Stomach (tissue), 9 donors: ENCODE measurements around the gene BSPRY. TPM values are rescaled to one million over a fixed set of nuclear protein-coding genes. Genes with fewer than 3 reads are reported as not detected.

Source experiments
- DNase-seq, 2 donors: peaks; one replicate each; pipeline versions ENCODE4 v3.0.0 to v3.0.0-alpha.2; 2013 to 2019
- H3K27ac ChIP-seq, 5 donors: fragments of 200-600 bp in 4 of 5; sonication (generic) in 4 of 5; one replicate each; pipeline ENCODE4 v1.5.1; 2013 to 2019; ENCODE audit warnings: mild to moderate bottlenecking in 1 of 5, moderate library complexity in 1 of 5
- H3K27me3 ChIP-seq, 3 donors: fragments of 200-600 bp; sonication (generic); one replicate each; pipeline ENCODE4 v1.5.1; 2017 to 2019; ENCODE audit warnings: mixed run types in 1 of 3
- H3K36me3 ChIP-seq, 4 donors: fragments of 200-600 bp; sonication (generic); 1 replicate in 3 of 4; 2 replicates in 1 of 4; pipeline ENCODE4 v1.5.1; 2016 to 2019
- H3K4me1 ChIP-seq, 4 donors: fragments of 200-600 bp; sonication (generic); one replicate each; pipeline ENCODE4 v1.5.1; 2016 to 2019
- H3K4me3 ChIP-seq, 4 donors: fragments of 200-600 bp; sonication (generic) in 3 of 4; one replicate each; pipeline ENCODE4 v1.5.1; 2016 to 2019; ENCODE audit warnings: mild to moderate bottlenecking in 1 of 4
- H3K9me3 ChIP-seq, 4 donors: fragments of 200-600 bp; sonication (generic); one replicate each; pipeline ENCODE4 v1.5.1; 2016 to 2019
- CTCF ChIP-seq, 7 experiments: fragments of 450-650 bp in 4 of 7; fragments of 200-600 bp in 3 of 7; sonication (generic) in 3 of 7; IDR thresholded peaks; one replicate each; pipeline ENCODE4 v1.5.1; 2016 to 2019; ENCODE audit warnings: antibody characterized with exemption in 7 of 7, control low read depth in 2 of 7, mild to moderate bottlenecking in 1 of 7
- EP300 ChIP-seq: sonication (generic); formaldehyde crosslinking; IDR thresholded peaks from one replicate; pipeline ENCODE4 v1.6.1; 2017; ENCODE audit warnings: antibody characterized with exemption
- POLR2A ChIP-seq, 4 donors: fragments of 450-650 bp; IDR thresholded peaks; one replicate each; pipeline ENCODE4 v1.6.1; 2016; ENCODE audit warnings: antibody characterized with exemption in 4 of 4, control low read depth in 2 of 4, mild to moderate bottlenecking in 1 of 4, moderate library complexity in 1 of 4
- POLR2AphosphoS5 ChIP-seq, 3 donors: sonication (generic); formaldehyde crosslinking; IDR thresholded peaks; one replicate each; pipeline ENCODE4 v1.6.1; 2016; ENCODE audit warnings: antibody characterized with exemption in 3 of 3
- WGBS, 5 donors: extraction: QIAGEN DNeasy Blood & Tissue Kit in 3 of 5; methylation state at CpG; one replicate each; pipeline versions ENCODE4 v1.1.5 to v1.1.7; 2013 to 2018; 5-methylcytosine and 5-hydroxymethylcytosine counted together
- intact Hi-C: fragments of 100-400 bp; cut with DNase I; formaldehyde crosslinking; loops from one replicate; pipeline ENCODE4 v1.15.1; 2023; ENCODE audit warnings: low total_unique reads
- polyA plus RNA-seq, 3 donors: library from polyadenylated mRNA; stranded (reverse); fragments of 200-250 nt; gene quantifications; one replicate each; pipeline ENCODE4 v1.2.3, GENCODE V29; 2013
- total RNA-seq, 5 donors: library from RNA; depleted of rRNA; stranded (reverse); fragments of >200 nt; gene quantifications; one replicate each; pipeline versions ENCODE4 v1.1.0 to v1.2.3, GENCODE V29; 2014 to 2016
- donor health status: healthy with polysubstance abuse.
- donor health status: Bipolar disorder and iron deficiency.
- donor health status: healthy.

BSPRY gene
- total and polyA plus RNA-seq, 8 donors = 2.2 to 60.3 (median 20.0) TPM

GRCh38 chr9:113352006-113352405, 2.7 kb downstream of the BSPRY start:
- Histone ChIP-seq H3K4me3 (no peak overlapping the region), H3K36me3 (peaks cover 0 to 12% (median 2%) of the 10 kb centered on the region in 4 donors), H3K9me3 (no peaks in the 10 kb centered on the region), H3K27ac (peak overlapping the region in 2 of 5 donors; percentile 39 to 83), H3K4me1 (peaks cover 5 to 35% (median 27%) of the 10 kb centered on the region in 4 donors), H3K27me3 (peaks cover 0 to 19% (median 0%) of the 10 kb centered on the region in 3 donors)
- 63 to 81% (median 79%) methylated on average over 6 of the region's 6 CpGs for WGBS, 5 donors
- TF ChIP-seq POLR2A (IDR thresholded peaks at IDR 0.05) (no peak), CTCF (IDR thresholded peaks at IDR 0.05) (no peak), EP300 (no peak), POLR2AphosphoS5 (IDR thresholded peaks at IDR 0.05) (no peak)
- no peak for DNase-seq
- intact Hi-C loops = no loop called here

GRCh38 chr9:113352411-113352810, 3.1 kb downstream of the BSPRY start:
- intact Hi-C loops = no loop called here
- H3K4me3 ChIP-seq = no peak overlapping the region
- no peaks in the 10 kb centered on the region for H3K9me3 ChIP-seq
- no peak for DNase-seq
- 64 to 79% (median 71%) methylated on average over 1 of the region's 1 CpG for WGBS, 5 donors
- H3K27me3 ChIP-seq = peaks cover 0 to 19% (median 0%) of the 10 kb centered on the region in 3 donors
- H3K36me3 ChIP-seq = peaks cover 0 to 12% (median 2%) of the 10 kb centered on the region in 4 donors
- no peak for TF ChIP-seq POLR2AphosphoS5 (IDR thresholded peaks at IDR 0.05)
- no peak for TF ChIP-seq POLR2A (IDR thresholded peaks at IDR 0.05)
- TF ChIP-seq CTCF (IDR thresholded peaks at IDR 0.05) = no peak
- TF ChIP-seq EP300 = no peak
- H3K4me1 ChIP-seq = peaks cover 5 to 39% (median 27%) of the 10 kb centered on the region in 4 donors
- H3K27ac ChIP-seq = no peak overlapping the region

- peaks cover 0 to 11% (median 0%) of the 10 kb centered on the region in 3 donors for H3K27me3 ChIP-seq
- intact Hi-C loops = no loop called here
- 81 to 94% (median 90%) methylated on average over 4 of the region's 4 CpGs for WGBS, 5 donors
- peaks cover 2 to 39% (median 26%) of the 10 kb centered on the region in 4 donors for H3K4me1 ChIP-seq
- TF ChIP-seq CTCF (IDR thresholded peaks at IDR 0.05) (peak in 1 of 7 experiments; percentile 7), POLR2A (IDR thresholded peaks at IDR 0.05) (no peak)
- H3K4me3 ChIP-seq = no peak overlapping the region
- no peaks in the 10 kb centered on the region for H3K9me3 ChIP-seq
- peaks cover 0 to 17% (median 2%) of the 10 kb centered on the region in 4 donors for H3K36me3 ChIP-seq
- no peak for DNase-seq
- no peak overlapping the region for H3K27ac ChIP-seq
Measured at GRCh38 chr9:113355040-113355596, 5.8 kb downstream of the BSPRY start.

GRCh38 chr9:113356686-113357292, 7.4 kb downstream of the BSPRY start:
- Histone ChIP-seq H3K27ac (peak overlapping the region in 2 of 5 donors; percentile 29 to 33), H3K36me3 (peaks cover 0 to 17% (median 2%) of the 10 kb centered on the region in 4 donors), H3K4me1 (peaks cover 0 to 33% (median 9%) of the 10 kb centered on the region in 4 donors), H3K27me3 (no peaks in the 10 kb centered on the region), H3K4me3 (no peak overlapping the region), H3K9me3 (no peaks in the 10 kb centered on the region)
- DNase-seq = no peak
- no peak for TF ChIP-seq POLR2AphosphoS5 (IDR thresholded peaks at IDR 0.05)
- TF ChIP-seq POLR2A (IDR thresholded peaks at IDR 0.05) = no peak
- TF ChIP-seq CTCF (IDR thresholded peaks at IDR 0.05) = no peak
- intact Hi-C loops = no loop called here
- WGBS, 5 donors = 35 to 51% (median 43%) methylated on average over 7 of the region's 7 CpGs
